HCT116 (cell line): ENCODE measurements around the gene NEU4. TPM values are rescaled to one million over a fixed set of nuclear protein-coding genes. Genes with fewer than 3 reads are reported as not detected.
A peak's percentile ranks its signal among the peaks of the same experiment; 100 is the strongest.

Source experiments
- ATAC-seq: fragments of 200-7000 bp; cut with Tn5 transposase; 2 replicates; pipeline ENCODE4 v1.9.1; 2020; ENCODE audit warnings: mild to moderate bottlenecking, moderate library complexity
- BruUV-seq: library from RNA; stranded (reverse); fragments of 400-500 nt; replicated peaks from 2 replicates; lab custom pipeline; 2021; lab: Mats Ljungman, UMichigan
- CTCF ChIA-PET: fragments of 300-600 bp; sonication (Branson Sonifier 250); formaldehyde crosslinking; loops from one replicate; lab custom pipeline; 2021; ENCODE audit warnings: antibody characterized with exemption; lab: Charles Lee
- POLR2A ChIA-PET: fragments of 300-600, 350-600 bp; sonication (Branson Sonifier 250); formaldehyde crosslinking; loops from one replicate; lab custom pipeline; 2021; ENCODE audit warnings: antibody characterized with exemption; lab: Charles Lee
- RAD21 ChIA-PET, 2 experiments: fragments of 300-600 bp; sonication (Branson Sonifier 250); formaldehyde crosslinking; loops; one replicate each; lab custom pipeline; 2023; ENCODE audit warnings: low total read pairs in 2 of 2; ENCODE audit not compliant: uncharacterized antibody in 2 of 2, unreplicated experiment in 2 of 2, low non-redundant PET in 1 of 2; lab: Charles Lee
- DNase-seq: peaks from one replicate; pipeline ENCODE4 v3.0.0-alpha.2; 2010; ENCODE audit warnings: low read depth, low spot score
- H2AFZ ChIP-seq: fragments of 200-600 bp; shearing (Covaris generic), sonication (generic); 2 replicates; pipeline ENCODE4 v1.6.1; 2017; ENCODE audit warnings: low read depth, mixed run types, mixed read lengths, antibody characterized with exemption, low read length; ENCODE audit not compliant: poor library complexity, severe bottlenecking
- H3K27ac ChIP-seq: 2 replicates; pipeline ENCODE4 v1.5.1; 2012; ENCODE audit warnings: low read depth, low read length
- H3K27me3 ChIP-seq: fragments of 200-600 bp; sonication (generic); 2 replicates; pipeline ENCODE4 v1.6.1; 2016; ENCODE audit warnings: mixed run types, low read length, mixed read lengths; ENCODE audit not compliant: insufficient read depth
- H3K36me3 ChIP-seq, 2 experiments: fragments of 200-500 bp in 1 of 2; fragments of 200-600 bp in 1 of 2; sonication (Bioruptor generic) in 1 of 2; sonication (generic) in 1 of 2; 2 replicates each; pipeline versions ENCODE4 v1.5.1 to v1.6.1; 2014 to 2016; ENCODE audit warnings: low read length in 2 of 2, inconsistent platforms in 1 of 2, mixed read lengths in 1 of 2, mixed run types in 1 of 2; ENCODE audit not compliant: insufficient read depth in 2 of 2, control insufficient read depth in 1 of 2
- H3K4me1 ChIP-seq, 2 experiments: fragments of 200-600 bp in 1 of 2; sonication (generic) in 1 of 2; 2 replicates each; pipeline versions ENCODE4 v1.5.1 to v1.6.1; 2012 to 2017; ENCODE audit warnings: low read length in 2 of 2, inconsistent platforms in 1 of 2, mild to moderate bottlenecking in 1 of 2, mixed read lengths in 1 of 2, mixed run types in 1 of 2, moderate library complexity in 1 of 2; ENCODE audit not compliant: insufficient read depth in 2 of 2, control insufficient read depth in 1 of 2
- H3K4me2 ChIP-seq: fragments of 200-600 bp; sonication (generic); 2 replicates; pipeline ENCODE4 v1.6.1; 2017; ENCODE audit warnings: mixed run types, low read length, mixed read lengths
- H3K4me3 ChIP-seq, 2 experiments: fragments of 200-600 bp in 1 of 2; sonication (generic) in 1 of 2; replicated peaks in 1 of 2; 2 replicates each; pipeline ENCODE4 v1.5.1; 2011 to 2016; ENCODE audit warnings: low read length in 2 of 2, control low read depth in 1 of 2, low read depth in 1 of 2, mild to moderate bottlenecking in 1 of 2, mixed read lengths in 1 of 2, mixed run types in 1 of 2
- H3K79me2 ChIP-seq: fragments of 200-600 bp; sonication (generic); 2 replicates; pipeline ENCODE4 v1.6.1; 2017; ENCODE audit warnings: mild to moderate bottlenecking, mixed run types, low read length, moderate library complexity, mixed read lengths; ENCODE audit not compliant: insufficient read depth
- H3K9ac ChIP-seq: fragments of 200-600 bp; sonication (generic); 2 replicates; pipeline ENCODE4 v1.6.1; 2016; ENCODE audit warnings: low read length, mixed read lengths
- H3K9me2 ChIP-seq: fragments of 200-600 bp; sonication (generic), shearing (Covaris generic); 2 replicates; pipeline ENCODE4 v1.6.1; 2017; ENCODE audit warnings: mixed run types, mild to moderate bottlenecking, moderate library complexity; ENCODE audit not compliant: insufficient read depth
- H3K9me3 ChIP-seq, 2 experiments: fragments of 200-500 bp in 1 of 2; fragments of 200-600 bp in 1 of 2; sonication (Bioruptor generic) in 1 of 2; sonication (generic) in 1 of 2; 2 replicates each; pipeline ENCODE4 v1.6.1; 2014 to 2017; ENCODE audit warnings: low read length in 2 of 2, mixed read lengths in 2 of 2, inconsistent platforms in 1 of 2, low read depth in 1 of 2, mild to moderate bottlenecking in 1 of 2, mixed run types in 1 of 2, moderate library complexity in 1 of 2; ENCODE audit not compliant: control insufficient read depth in 1 of 2, insufficient read depth in 1 of 2
- H4K20me1 ChIP-seq: fragments of 200-600 bp; sonication (generic), shearing (Covaris generic); 2 replicates; pipeline ENCODE4 v1.6.1; 2017; ENCODE audit warnings: mixed run types, mild to moderate bottlenecking, moderate library complexity; ENCODE audit not compliant: insufficient read depth
- ATF3 ChIP-seq: IDR thresholded peaks from 2 replicates; pipeline ENCODE4 v1.6.1; 2012
- JUND ChIP-seq: IDR thresholded peaks from 2 replicates; pipeline ENCODE4 v1.6.1; 2012
- POLR2AphosphoS5 ChIP-seq: IDR thresholded peaks from 2 replicates; pipeline ENCODE4 v1.6.1; 2011; ENCODE audit warnings: mild to moderate bottlenecking, low read depth, low read length, moderate library complexity
- intact Hi-C: fragments of 100-400 bp; cut with micrococcal nuclease; formaldehyde crosslinking; loops from 2 replicates; pipeline ENCODE4 v1.10.0; 2022
- total RNA-seq: library from RNA; stranded (reverse); gene quantifications from one replicate; pipeline ENCODE4 v1.2.1, GENCODE V29; 2021; ENCODE audit not compliant: unreplicated experiment
- TF ChIP-seq, protein P1 (sequence below), 3 experiments: fragments of 200-600 bp in 1 of 3; sonication (generic) in 1 of 3; IDR thresholded peaks in 2 of 3; conservative IDR thresholded peaks in 1 of 3; 2 replicates each; pipeline ENCODE4 v1.5.1; 2012 to 2017; ENCODE audit warnings: low read depth in 2 of 3, low read length in 2 of 3, antibody characterized with exemption in 1 of 3, borderline replicate concordance in 1 of 3, control low read depth in 1 of 3, mild to moderate bottlenecking in 1 of 3, mixed read lengths in 1 of 3, mixed run types in 1 of 3, moderate library complexity in 1 of 3; ENCODE audit not compliant: insufficient read depth in 1 of 3

NEU4 gene
- total RNA-seq, 1 experiment from 2014 or later = 0.34 TPM

GRCh38 chr2:241836292-241836691 lies 27.3 kb downstream of the NEU4 start:
- no peak for TF ChIP-seq POLR2AphosphoS5
- TF ChIP-seq, protein P1, sequence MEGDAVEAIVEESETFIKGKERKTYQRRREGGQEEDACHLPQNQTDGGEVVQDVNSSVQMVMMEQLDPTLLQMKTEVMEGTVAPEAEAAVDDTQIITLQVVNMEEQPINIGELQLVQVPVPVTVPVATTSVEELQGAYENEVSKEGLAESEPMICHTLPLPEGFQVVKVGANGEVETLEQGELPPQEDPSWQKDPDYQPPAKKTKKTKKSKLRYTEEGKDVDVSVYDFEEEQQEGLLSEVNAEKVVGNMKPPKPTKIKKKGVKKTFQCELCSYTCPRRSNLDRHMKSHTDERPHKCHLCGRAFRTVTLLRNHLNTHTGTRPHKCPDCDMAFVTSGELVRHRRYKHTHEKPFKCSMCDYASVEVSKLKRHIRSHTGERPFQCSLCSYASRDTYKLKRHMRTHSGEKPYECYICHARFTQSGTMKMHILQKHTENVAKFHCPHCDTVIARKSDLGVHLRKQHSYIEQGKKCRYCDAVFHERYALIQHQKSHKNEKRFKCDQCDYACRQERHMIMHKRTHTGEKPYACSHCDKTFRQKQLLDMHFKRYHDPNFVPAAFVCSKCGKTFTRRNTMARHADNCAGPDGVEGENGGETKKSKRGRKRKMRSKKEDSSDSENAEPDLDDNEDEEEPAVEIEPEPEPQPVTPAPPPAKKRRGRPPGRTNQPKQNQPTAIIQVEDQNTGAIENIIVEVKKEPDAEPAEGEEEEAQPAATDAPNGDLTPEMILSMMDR (IDR thresholded peaks at IDR 0.05 in 2 of 3, conservative IDR thresholded peaks at IDR 0.05 in 1 of 3; ENCODE audit: borderline replicate concordance in 1 of 3, insufficient read depth in 1 of 3, low read depth in 2 of 3, low read length in 2 of 3) = peak in 2 of 3 experiments; percentile 12 to 37; a peak in 2 of 6 replicates
- Histone ChIP-seq H3K4me2 (no peak overlapping the region), H3K36me3 (no peaks in the 10 kb centered on the region), H3K4me1 (no peaks in the 10 kb centered on the region), H3K4me3 (no peak overlapping the region), H3K9me2 (no peaks in the 10 kb centered on the region), H3K9me3 (no peaks in the 10 kb centered on the region), H3K27me3 (no peaks in the 10 kb centered on the region), H4K20me1 (no peaks in the 10 kb centered on the region), H3K27ac (no peak overlapping the region), H2AFZ (no peak overlapping the region), H3K9ac (no peak overlapping the region), H3K79me2 (no peaks in the 10 kb centered on the region)
- CTCF ChIA-PET = no interaction called here
- RAD21 ChIA-PET = no interaction called here
- ATAC-seq = no peak
- no TSS peak for BruUV-seq
- intact Hi-C loops = no loop called here
- POLR2A ChIA-PET = no interaction called here
- no peak for DNase-seq

- CTCF ChIA-PET = interaction anchor here (1.0 kb wide), 1 partner anchor 31 kb away, joined by 3 read pairs; no protein-coding TSS in a partner anchor
- no peak for ATAC-seq
- POLR2A ChIA-PET = no interaction called here
Measured at GRCh38 chr2:241837197-241837965, 28.4 kb downstream of the NEU4 start.

More at GRCh38 chr2:241837197-241837965, 28.4 kb downstream of the NEU4 start:
- no peaks in the 10 kb centered on the region for H3K27me3 ChIP-seq
- intact Hi-C loops = no loop called here
- no peak overlapping the region for H3K4me3 ChIP-seq
- H3K79me2 ChIP-seq = no peaks in the 10 kb centered on the region
- no peak for DNase-seq
- no peak overlapping the region for H3K27ac ChIP-seq
- no peak overlapping the region for H2AFZ ChIP-seq
- H3K9me3 ChIP-seq = no peaks in the 10 kb centered on the region
- RAD21 ChIA-PET = no interaction called here
- H3K4me2 ChIP-seq = no peak overlapping the region
- H3K9me2 ChIP-seq = no peaks in the 10 kb centered on the region
- H3K4me1 ChIP-seq = no peaks in the 10 kb centered on the region
- H3K36me3 ChIP-seq = no peaks in the 10 kb centered on the region
- TF ChIP-seq JUND (no peak), ATF3 (no peak)
- no peaks in the 10 kb centered on the region for H4K20me1 ChIP-seq
- no peak overlapping the region for H3K9ac ChIP-seq
- BruUV-seq = no TSS peak
